M059J (cell line): ENCODE data around the gene CHIA. TPM values are rescaled to one million over a fixed set of nuclear protein-coding genes. Genes with fewer than 3 reads are reported as not detected.

Source experiments
- DNase-seq: peaks from one replicate; pipeline ENCODE4 v3.0.0-alpha.2; 2012; ENCODE audit warnings: low read depth
- total RNA-seq: library from RNA; depleted of rRNA; stranded (reverse); fragments of >200 nt; shearing (Covaris generic); gene quantifications from 2 replicates; pipeline ENCODE4 v1.2.3, GENCODE V29; 2014; rRNA removed

The CHIA gene
- total RNA-seq, result not detected in 2 replicates

- DNase-seq, result peak; percentile 73
Measured at GRCh38 chr1:111290630-111291029, at the start of gene CHIA. TSS of gene CHIA (plus strand) at chr1:111290851. CDS start at chr1:111310468, 19,617 bp downstream.

- peak; percentile 32 for DNase-seq
Measured at GRCh38 chr1:111241797-111242196, 48.9 kb upstream of the CHIA start.

- no peak for DNase-seq
Measured at GRCh38 chr1:111242805-111243523, 47.7 kb upstream of the CHIA start.

GRCh38 chr1:111247125-111247838 lies 43.4 kb upstream of the CHIA start:
- no peak for DNase-seq

GRCh38 chr1:111249960-111250359 lies 40.7 kb upstream of the CHIA start:
- DNase-seq, result no peak

GRCh38 chr1:111251570-111251969 lies 39.1 kb upstream of the CHIA start:
- no peak for DNase-seq

- no peak for DNase-seq
Measured at GRCh38 chr1:111252786-111253185, 37.9 kb upstream of the CHIA start.

- no peak for DNase-seq
Measured at GRCh38 chr1:111253876-111254275, 36.8 kb upstream of the CHIA start.

- no peak for DNase-seq
Measured at GRCh38 chr1:111256988-111257658, 33.5 kb upstream of the CHIA start.

- DNase-seq, result no peak
Measured at GRCh38 chr1:111267801-111268508, 22.7 kb upstream of the CHIA start.

- no peak for DNase-seq
Measured at GRCh38 chr1:111269825-111270406, 20.7 kb upstream of the CHIA start.

GRCh38 chr1:111270771-111271463 lies 19.7 kb upstream of the CHIA start:
- no peak for DNase-seq

GRCh38 chr1:111271464-111271801 lies 19.2 kb upstream of the CHIA start:
- no peak for DNase-seq

- DNase-seq, result no peak
Measured at GRCh38 chr1:111272081-111272480, 18.6 kb upstream of the CHIA start.

- peak; percentile 63 for DNase-seq
Measured at GRCh38 chr1:111274653-111275052, 16.0 kb upstream of the CHIA start.

GRCh38 chr1:111275079-111275478 lies 15.6 kb upstream of the CHIA start:
- peak; percentile 97 for DNase-seq

- peak; percentile 6 for DNase-seq
Measured at GRCh38 chr1:111275780-111276433, 14.7 kb upstream of the CHIA start.

GRCh38 chr1:111279144-111279543 lies 11.5 kb upstream of the CHIA start:
- DNase-seq, result no peak

GRCh38 chr1:111280267-111280666 lies 10.4 kb upstream of the CHIA start:
- no peak for DNase-seq

- peak; percentile 17 for DNase-seq
Measured at GRCh38 chr1:111281411-111281810, 9.2 kb upstream of the CHIA start.

- no peak for DNase-seq
Measured at GRCh38 chr1:111283838-111284237, 6.8 kb upstream of the CHIA start.
